B cell (primary cell): ENCODE measurements around the gene ZBTB24.

ENCODE experiments used
- EZH2 ChIP-seq: IDR thresholded peaks from 2 replicates; pipeline ENCODE4 v1.6.1; 2012; ENCODE audit warnings: borderline replicate concordance, low read depth, mild to moderate bottlenecking, moderate library complexity, low read length; ENCODE audit not compliant: insufficient read depth, poor library complexity, severe bottlenecking
- TF ChIP-seq, protein P1 (sequence below): fragments of 200-600 bp; IDR thresholded peaks from one replicate; pipeline ENCODE4 v1.8.0; 2022; ENCODE audit warnings: antibody characterized with exemption, mild to moderate bottlenecking

DNA sequence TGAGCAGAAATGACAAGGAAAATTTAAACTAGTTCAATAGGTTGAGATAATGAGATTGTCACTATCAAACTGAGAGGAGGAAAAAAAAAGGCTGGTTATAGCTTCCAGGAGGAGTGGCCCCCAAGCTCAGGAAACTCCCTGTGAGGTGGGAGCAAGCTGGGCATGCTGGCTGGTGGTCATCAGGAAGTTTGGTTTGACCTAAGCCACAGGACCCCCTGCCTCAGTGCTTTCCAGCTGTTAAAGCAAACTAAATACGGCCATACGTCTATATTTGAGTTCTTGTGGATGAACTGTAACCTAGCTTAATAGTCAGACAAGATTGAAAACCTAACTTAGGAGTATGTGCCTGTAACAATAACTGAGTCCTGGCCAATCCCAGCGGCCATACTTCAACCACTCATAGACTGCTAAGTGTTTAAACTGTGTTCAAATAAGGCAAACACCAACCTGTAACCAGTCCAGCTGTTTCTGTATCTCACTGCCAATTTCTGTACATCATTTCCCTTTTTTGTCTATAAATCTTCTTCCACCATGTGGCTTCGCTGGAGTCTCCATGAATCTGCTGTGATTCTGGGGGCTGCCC, 24.6 kb upstream of the ZBTB24 start:
- TF ChIP-seq EZH2: no peak
- TF ChIP-seq, protein P1, sequence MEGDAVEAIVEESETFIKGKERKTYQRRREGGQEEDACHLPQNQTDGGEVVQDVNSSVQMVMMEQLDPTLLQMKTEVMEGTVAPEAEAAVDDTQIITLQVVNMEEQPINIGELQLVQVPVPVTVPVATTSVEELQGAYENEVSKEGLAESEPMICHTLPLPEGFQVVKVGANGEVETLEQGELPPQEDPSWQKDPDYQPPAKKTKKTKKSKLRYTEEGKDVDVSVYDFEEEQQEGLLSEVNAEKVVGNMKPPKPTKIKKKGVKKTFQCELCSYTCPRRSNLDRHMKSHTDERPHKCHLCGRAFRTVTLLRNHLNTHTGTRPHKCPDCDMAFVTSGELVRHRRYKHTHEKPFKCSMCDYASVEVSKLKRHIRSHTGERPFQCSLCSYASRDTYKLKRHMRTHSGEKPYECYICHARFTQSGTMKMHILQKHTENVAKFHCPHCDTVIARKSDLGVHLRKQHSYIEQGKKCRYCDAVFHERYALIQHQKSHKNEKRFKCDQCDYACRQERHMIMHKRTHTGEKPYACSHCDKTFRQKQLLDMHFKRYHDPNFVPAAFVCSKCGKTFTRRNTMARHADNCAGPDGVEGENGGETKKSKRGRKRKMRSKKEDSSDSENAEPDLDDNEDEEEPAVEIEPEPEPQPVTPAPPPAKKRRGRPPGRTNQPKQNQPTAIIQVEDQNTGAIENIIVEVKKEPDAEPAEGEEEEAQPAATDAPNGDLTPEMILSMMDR: no peak
